H1 (cell line): Measurements from ENCODE around the gene GRIPAP1. TPM values are rescaled to one million over a fixed set of nuclear protein-coding genes. Genes with fewer than 3 reads are reported as not detected.

ENCODE experiments used
- CTCF ChIA-PET: fragments of 300-600 bp; sonication (Branson Sonifier 250); formaldehyde crosslinking; loops from one replicate; lab custom pipeline; 2021; ENCODE audit not compliant: partially characterized antibody; lab: Charles Lee
- POLR2A ChIA-PET: fragments of 300-600 bp; sonication (Branson Sonifier 250); formaldehyde crosslinking; loops from one replicate; lab custom pipeline; 2021; ENCODE audit warnings: inconsistent platforms; ENCODE audit not compliant: partially characterized antibody; lab: Charles Lee
- DNase-seq, 2 experiments: peaks; one replicate each; pipeline versions ENCODE4 v3.0.0 to v3.0.0-alpha.2; 2010 to 2022; ENCODE audit warnings: low spot score in 2 of 2, low read depth in 1 of 2, mixed read lengths in 1 of 2
- FAIRE-seq: peaks from 2 replicates; lab custom pipeline; 2011; peaks lifted over from hg19 to GRCh38; lab: Jason Lieb, UNC
- H2AFZ ChIP-seq: 2 replicates; pipeline ENCODE4 v1.8.1; 2012; ENCODE audit warnings: low read length, inconsistent platforms
- H2AK5ac ChIP-seq: 2 replicates; pipeline ENCODE4 v1.6.1; 2013; ENCODE audit warnings: low read depth, low read length
- H2BK120ac ChIP-seq: replicated peaks from 2 replicates; pipeline ENCODE3; 2013; ENCODE audit warnings: low read depth, low read length, inconsistent platforms
- H2BK12ac ChIP-seq: 2 replicates; pipeline ENCODE4 v1.6.1; 2013; ENCODE audit warnings: low read depth, low read length
- H2BK15ac ChIP-seq: 2 replicates; pipeline ENCODE4 v1.6.1; 2013; ENCODE audit warnings: low read length
- H2BK20ac ChIP-seq: 2 replicates; pipeline ENCODE4 v1.6.1; 2013; ENCODE audit warnings: low read length
- H2BK5ac ChIP-seq: 2 replicates; pipeline ENCODE4 v1.6.1; 2013; ENCODE audit warnings: low read depth, low read length
- H3K14ac ChIP-seq: 2 replicates; pipeline ENCODE4 v1.6.1; 2013; ENCODE audit warnings: inconsistent platforms; ENCODE audit not compliant: insufficient read length
- H3K18ac ChIP-seq: 2 replicates; pipeline ENCODE4 v1.6.1; 2013; ENCODE audit warnings: low read length; ENCODE audit errors: extremely low read depth
- H3K23ac ChIP-seq: 2 replicates; pipeline ENCODE4 v1.6.1; 2013; ENCODE audit warnings: inconsistent platforms; ENCODE audit not compliant: insufficient read length
- H3K23me2 ChIP-seq: 2 replicates; pipeline ENCODE4 v1.6.1; 2013; ENCODE audit warnings: low read depth, low read length
- H3K27ac ChIP-seq: 2 replicates; pipeline ENCODE4 v1.6.1; 2011; ENCODE audit warnings: low read depth, low read length, inconsistent platforms
- H3K27me3 ChIP-seq, 4 experiments: replicated peaks in 1 of 4; 1 replicate in 1 of 4; 2 replicates in 3 of 4; pipeline versions ENCODE4 v1.6.1 to v1.8.1; 2011 to 2013; ENCODE audit warnings: low read length in 3 of 4, mild to moderate bottlenecking in 3 of 4, inconsistent platforms in 2 of 4, mixed read lengths in 2 of 4, moderate library complexity in 1 of 4; ENCODE audit not compliant: control insufficient read depth in 3 of 4, insufficient read depth in 3 of 4; ENCODE audit errors: extremely low read depth in 1 of 4
- H3K36me3 ChIP-seq, 4 experiments: 2 replicates each; pipeline versions ENCODE4 v1.6.1 to v1.8.1; 2011 to 2013; ENCODE audit warnings: mild to moderate bottlenecking in 4 of 4, low read length in 3 of 4, moderate library complexity in 2 of 4, control low read depth in 1 of 4, inconsistent platforms in 1 of 4; ENCODE audit not compliant: insufficient read depth in 4 of 4, control insufficient read depth in 2 of 4
- H3K4ac ChIP-seq: replicated peaks from 2 replicates; pipeline ENCODE3; 2013; ENCODE audit warnings: low read length, low read depth, mixed read lengths, inconsistent platforms; ENCODE audit not compliant: insufficient read length
- H3K4me1 ChIP-seq, 4 experiments: replicated peaks in 1 of 4; 1 replicate in 1 of 4; 2 replicates in 3 of 4; pipeline versions ENCODE4 v1.6.1 to v1.8.1; 2011 to 2013; ENCODE audit warnings: low read length in 3 of 4, inconsistent platforms in 2 of 4, mixed read lengths in 1 of 4; ENCODE audit not compliant: insufficient read depth in 4 of 4, control insufficient read depth in 3 of 4
- H3K4me2 ChIP-seq, 2 experiments: 2 replicates each; pipeline versions ENCODE4 v1.6.1 to v1.8.1; 2011 to 2013; ENCODE audit warnings: low read depth in 2 of 2, low read length in 2 of 2, control low read depth in 1 of 2, inconsistent platforms in 1 of 2, mild to moderate bottlenecking in 1 of 2; ENCODE audit not compliant: insufficient read depth in 1 of 2
- H3K4me3 ChIP-seq, 4 experiments: fragments of 200-600, 300-600 bp in 1 of 4; sonication (generic), shearing (Covaris generic), sonication (Bioruptor Twin) in 1 of 4; 2 replicates each; pipeline versions ENCODE4 v1.5.1 to v1.8.1; 2011 to 2016; ENCODE audit warnings: low read length in 4 of 4, low read depth in 3 of 4, control low read depth in 2 of 4, inconsistent platforms in 2 of 4, mild to moderate bottlenecking in 2 of 4, mixed read lengths in 1 of 4, moderate library complexity in 1 of 4; ENCODE audit not compliant: insufficient read depth in 2 of 4; ENCODE audit errors: extremely low read depth in 1 of 4
- H3K56ac ChIP-seq: replicated peaks from 2 replicates; pipeline ENCODE3; 2013; ENCODE audit warnings: low read depth, mild to moderate bottlenecking, mixed read lengths, low read length, inconsistent platforms; ENCODE audit not compliant: insufficient read length
- H3K79me1 ChIP-seq: 2 replicates; pipeline ENCODE4 v1.6.1; 2013; ENCODE audit warnings: low read depth, low read length, control low read depth
- H3K79me2 ChIP-seq, 2 experiments: 2 replicates each; pipeline versions ENCODE4 v1.6.1 to v1.8.1; 2012 to 2013; ENCODE audit warnings: low read length in 2 of 2, mild to moderate bottlenecking in 2 of 2, inconsistent platforms in 1 of 2; ENCODE audit not compliant: insufficient read depth in 2 of 2, control insufficient read depth in 1 of 2
- H3K9ac ChIP-seq, 4 experiments: replicated peaks in 1 of 4; 1 replicate in 1 of 4; 2 replicates in 3 of 4; pipeline versions ENCODE4 v1.6.1 to v1.8.1; 2011 to 2013; ENCODE audit warnings: low read depth in 3 of 4, low read length in 3 of 4, control low read depth in 2 of 4, mild to moderate bottlenecking in 2 of 4, moderate library complexity in 2 of 4, inconsistent platforms in 1 of 4; ENCODE audit errors: extremely low read depth in 1 of 4
- H3K9me3 ChIP-seq, 2 experiments: 2 replicates each; pipeline versions ENCODE4 v1.6.1 to v1.8.1; 2012 to 2013; ENCODE audit warnings: mild to moderate bottlenecking in 2 of 2, moderate library complexity in 2 of 2, control low read depth in 1 of 2, inconsistent platforms in 1 of 2, low read depth in 1 of 2, low read length in 1 of 2, mixed read lengths in 1 of 2; ENCODE audit not compliant: insufficient read depth in 2 of 2
- H4K20me1 ChIP-seq, 2 experiments: replicated peaks in 1 of 2; 2 replicates each; pipeline versions ENCODE3 to v1.8.1; 2011 to 2013; ENCODE audit warnings: inconsistent platforms in 2 of 2, low read length in 2 of 2, mild to moderate bottlenecking in 1 of 2; ENCODE audit not compliant: insufficient read depth in 2 of 2, control insufficient read depth in 1 of 2
- H4K5ac ChIP-seq: 2 replicates; pipeline ENCODE4 v1.6.1; 2013; ENCODE audit warnings: low read length, low read depth, mixed read lengths, inconsistent platforms; ENCODE audit not compliant: insufficient read length
- H4K8ac ChIP-seq: 2 replicates; pipeline ENCODE4 v1.8.0; 2013; ENCODE audit warnings: mild to moderate bottlenecking, moderate library complexity, low read length, inconsistent platforms; ENCODE audit not compliant: insufficient read depth; ENCODE audit errors: extremely low read depth
- H4K91ac ChIP-seq: replicated peaks from 2 replicates; pipeline ENCODE3; 2013; ENCODE audit warnings: low read length, mixed read lengths, inconsistent platforms; ENCODE audit not compliant: insufficient read length
- HDAC6 ChIP-seq: IDR thresholded peaks from one replicate; pipeline ENCODE4 v1.7.1; 2012; ENCODE audit warnings: low read depth, mild to moderate bottlenecking, inconsistent platforms, low read length, moderate library complexity
- KDM1A ChIP-seq: fragments of 200-600, 300-600 bp; sonication (generic); IDR thresholded peaks from 2 replicates; pipeline ENCODE4 v1.7.1; 2016; ENCODE audit warnings: mild to moderate bottlenecking, low read length, borderline replicate concordance
- KDM4A ChIP-seq: IDR thresholded peaks from one replicate; pipeline ENCODE4 v1.7.1; 2012; ENCODE audit warnings: low read depth, mild to moderate bottlenecking, moderate library complexity, low read length, inconsistent platforms; ENCODE audit not compliant: severe bottlenecking
- NANOG ChIP-seq: IDR thresholded peaks from 2 replicates; pipeline ENCODE4 v1.6.1; 2011; ENCODE audit warnings: low read length, low read depth, mild to moderate bottlenecking, inconsistent platforms; ENCODE audit not compliant: insufficient read depth, poor library complexity, severe bottlenecking
- TAF1 ChIP-seq: IDR thresholded peaks from 2 replicates; pipeline ENCODE4 v1.6.1; 2011; ENCODE audit warnings: mild to moderate bottlenecking, low read depth, low read length
- WGBS, 2 experiments: shearing (Covaris generic) in 1 of 2; methylation state at CpG; one replicate each; pipeline versions ENCODE4 v1.1.6 to v1.1.7; 2013 to 2015; ENCODE audit warnings: low lambda C conversion rate in 2 of 2, mixed read lengths in 2 of 2, inconsistent platforms in 1 of 2, low coverage in 1 of 2, missing lambda C conversion rate in 1 of 2; ENCODE audit not compliant: insufficient replicate concordance in 2 of 2, insufficient coverage in 1 of 2, insufficient read length in 1 of 2; ENCODE audit errors: extremely low coverage in 1 of 2, missing lambda C conversion rate in 1 of 2; 5-methylcytosine and 5-hydroxymethylcytosine counted together
- polyA plus RNA-seq, 7 experiments: library from polyadenylated mRNA; depleted of rRNA in 3 of 7; stranded (reverse) in 5 of 7; unstranded in 2 of 7; fragments of >200 nt in 5 of 7; fragments of 200-250 nt in 2 of 7; gene quantifications; 1 replicate in 5 of 7; 2 replicates in 1 of 7; 4 replicates in 1 of 7; pipeline versions ENCODE4 v1.2.1 to v1.2.3, GENCODE V29; 2011 to 2013; ENCODE audit warnings: missing spikeins in 2 of 7, mixed read lengths in 2 of 7
- total RNA-seq: library from RNA; stranded (reverse); fragmentation: NEBNext Ultra II Directional; extraction: Animal tissue kit (Norgen Biotek cat#: 25700); gene quantifications from 2 replicates; pipeline ENCODE4 v1.2.1, GENCODE V29; 2021

The GRIPAP1 gene
- total and polyA plus RNA-seq, 2 of the 8 experiments (the other 6 are each of a cell fraction or from before 2014, with no cell fraction given): 21.6 to 55.9 TPM

DNA sequence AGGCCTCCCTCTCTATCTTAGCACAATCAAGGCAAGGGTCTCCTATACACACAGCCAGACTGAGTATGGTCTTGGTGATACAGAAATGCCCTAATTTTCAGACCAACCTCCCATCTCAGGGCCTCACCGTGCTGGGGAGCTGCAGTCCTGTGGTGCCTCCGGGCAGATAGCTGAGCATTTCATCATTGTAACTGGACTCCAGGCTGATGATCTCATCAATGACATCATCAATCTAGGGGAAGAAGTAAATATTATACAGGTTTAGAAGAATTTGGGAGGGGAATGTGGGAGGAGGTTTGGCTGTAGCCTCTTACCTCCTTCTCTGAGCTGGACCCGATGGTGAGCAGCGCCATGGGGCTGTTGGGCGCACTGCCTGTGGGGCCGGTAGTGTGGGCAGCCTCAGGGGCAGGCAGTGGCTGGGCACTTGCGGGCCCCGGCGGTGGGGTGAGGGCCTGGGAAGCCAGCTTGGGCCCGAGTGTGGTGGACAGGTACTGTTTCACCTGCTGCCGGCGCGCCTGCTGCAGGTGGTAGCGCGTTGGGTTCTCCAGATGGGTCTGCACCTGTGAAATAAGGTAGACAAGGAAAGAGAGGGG is 35.9 kb upstream of the GRIPAP1 start:
- no peak overlapping the region for H2AK5ac ChIP-seq
- TF ChIP-seq NANOG (no peak), KDM1A (no peak), HDAC6 (no peak), KDM4A (no peak), TAF1 (no peak)
- H4K91ac ChIP-seq: no peak overlapping the region
- H3K23ac ChIP-seq: no peak overlapping the region
- peaks cover 17 to 58% (median 39%) of the 10 kb centered on the region in 4 experiments; a peak in 7 of 8 replicates for H3K36me3 ChIP-seq
- peaks cover 9 to 34% of the 10 kb centered on the region in 2 experiments; a peak in 3 of 4 replicates for H3K79me2 ChIP-seq
- 90% methylated on average over 2 of the region's 15 CpGs; no CpG with 5 or more reads in 1 of the 2 experiments for WGBS, 2 experiments
- no peak overlapping the region for H3K27ac ChIP-seq
- ChIA-PET CTCF (interaction anchor here (1.0 to 1.5 kb wide), 2 partner anchors 66 to 68 kb away, joined by 3 to 5 read pairs; partner anchors contain the start of gene KCND1), POLR2A (interaction anchor here (0.8 to 3.8 kb wide), 5 partner anchors 15 to 66 kb away, joined by 3 to 24 read pairs (median 10); partner anchors contain the start of genes GRIPAP1 and KCND1)
- H3K4me3 ChIP-seq: no peak overlapping the region
- DNase-seq (no peak), FAIRE-seq (no peak)
- H3K9ac ChIP-seq: no peak overlapping the region
- peaks cover 6 to 10% (median 7%) of the 10 kb centered on the region in 4 experiments for H3K4me1 ChIP-seq
- H2BK5ac ChIP-seq: no peak overlapping the region
- no peak overlapping the region for H2BK12ac ChIP-seq
- H3K27me3 ChIP-seq: no peaks in the 10 kb centered on the region
- H2BK15ac ChIP-seq: no peak overlapping the region
- no peak overlapping the region for H4K5ac ChIP-seq
- H2BK20ac ChIP-seq: no peak overlapping the region
- no peak overlapping the region for H3K18ac ChIP-seq
- H3K23me2 ChIP-seq: peaks cover 2% of the 10 kb centered on the region; the same call in 1 of the 2 replicates
- H4K20me1 ChIP-seq: no peaks in the 10 kb centered on the region
- no peak overlapping the region for H2AFZ ChIP-seq
- no peak overlapping the region for H3K4me2 ChIP-seq
- H3K9me3 ChIP-seq: no peaks in the 10 kb centered on the region
- no peak overlapping the region for H3K4ac ChIP-seq
- H3K56ac ChIP-seq: no peak overlapping the region
- no peak overlapping the region for H4K8ac ChIP-seq
- no peaks in the 10 kb centered on the region for H3K79me1 ChIP-seq
- H2BK120ac ChIP-seq: no peak overlapping the region
- H3K14ac ChIP-seq: no peak overlapping the region
